Hepatocyte (in vitro differentiated cells): Measurements from ENCODE around the gene HORMAD2.

Experiments
- EZH2 ChIP-seq: fragments of 200-600 bp; sonication (generic); IDR thresholded peaks from 2 replicates; pipeline ENCODE4 v1.6.1; 2016; ENCODE audit warnings: antibody characterized with exemption, mild to moderate bottlenecking, borderline replicate concordance
- TF ChIP-seq, protein P1 (sequence below): fragments of 200-600 bp; sonication (generic); IDR thresholded peaks from 2 replicates; pipeline ENCODE4 v1.5.1; 2016; ENCODE audit warnings: antibody characterized with exemption, mild to moderate bottlenecking; ENCODE audit not compliant: poor library complexity

DNA sequence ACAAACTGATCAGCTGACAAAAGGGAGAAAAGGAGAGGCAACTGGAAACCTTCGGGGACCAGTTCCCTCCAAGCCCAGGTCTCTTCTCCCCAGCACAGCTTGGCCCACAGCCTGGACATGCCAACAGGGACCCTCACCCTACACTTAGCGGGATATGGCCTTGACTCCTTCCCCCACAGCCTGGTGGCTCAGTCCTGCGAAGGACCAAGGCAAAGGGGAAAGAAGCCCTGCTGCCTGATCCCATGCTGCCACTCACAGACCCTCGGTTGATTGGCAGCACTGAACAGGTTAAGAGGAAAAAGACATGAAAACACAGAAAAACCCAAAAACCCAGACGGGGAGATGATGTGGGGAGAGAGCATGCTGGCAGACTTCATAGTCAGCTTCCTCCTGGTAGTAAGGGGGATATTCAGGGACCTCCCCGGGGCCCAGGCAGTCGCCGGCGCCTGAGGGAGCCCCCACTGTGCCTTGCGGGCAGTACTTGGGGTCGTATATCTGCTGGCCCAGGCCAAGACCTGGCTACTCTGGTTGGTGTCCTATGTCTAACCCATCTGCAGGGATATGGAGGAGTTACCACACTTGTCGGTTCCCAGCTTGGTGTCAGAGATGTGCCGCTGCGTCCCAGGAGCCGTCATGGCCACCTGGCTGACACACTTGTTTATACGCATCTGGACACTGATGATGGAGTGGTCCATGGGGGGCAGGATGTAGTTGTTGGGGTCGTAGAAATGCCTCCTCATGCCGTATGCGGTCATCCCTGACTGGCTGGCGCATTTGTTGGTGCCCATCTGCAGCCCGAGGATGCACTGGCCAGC, 34.2 kb upstream of the HORMAD2 start:
- TF ChIP-seq, protein P1, sequence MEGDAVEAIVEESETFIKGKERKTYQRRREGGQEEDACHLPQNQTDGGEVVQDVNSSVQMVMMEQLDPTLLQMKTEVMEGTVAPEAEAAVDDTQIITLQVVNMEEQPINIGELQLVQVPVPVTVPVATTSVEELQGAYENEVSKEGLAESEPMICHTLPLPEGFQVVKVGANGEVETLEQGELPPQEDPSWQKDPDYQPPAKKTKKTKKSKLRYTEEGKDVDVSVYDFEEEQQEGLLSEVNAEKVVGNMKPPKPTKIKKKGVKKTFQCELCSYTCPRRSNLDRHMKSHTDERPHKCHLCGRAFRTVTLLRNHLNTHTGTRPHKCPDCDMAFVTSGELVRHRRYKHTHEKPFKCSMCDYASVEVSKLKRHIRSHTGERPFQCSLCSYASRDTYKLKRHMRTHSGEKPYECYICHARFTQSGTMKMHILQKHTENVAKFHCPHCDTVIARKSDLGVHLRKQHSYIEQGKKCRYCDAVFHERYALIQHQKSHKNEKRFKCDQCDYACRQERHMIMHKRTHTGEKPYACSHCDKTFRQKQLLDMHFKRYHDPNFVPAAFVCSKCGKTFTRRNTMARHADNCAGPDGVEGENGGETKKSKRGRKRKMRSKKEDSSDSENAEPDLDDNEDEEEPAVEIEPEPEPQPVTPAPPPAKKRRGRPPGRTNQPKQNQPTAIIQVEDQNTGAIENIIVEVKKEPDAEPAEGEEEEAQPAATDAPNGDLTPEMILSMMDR: no peak
- no peak for TF ChIP-seq EZH2
